SH-SY5Y (cell line): ENCODE data around the gene PRG3.

ENCODE experiments used
- GATA2 ChIP-seq: IDR thresholded peaks from 2 replicates; pipeline ENCODE4 v1.6.1; 2011; ENCODE audit warnings: mild to moderate bottlenecking, low read depth, low read length
- GATA3 ChIP-seq: IDR thresholded peaks from 2 replicates; pipeline ENCODE4 v1.6.1; 2011; ENCODE audit warnings: low read depth, mild to moderate bottlenecking, low read length, moderate library complexity

DNA sequence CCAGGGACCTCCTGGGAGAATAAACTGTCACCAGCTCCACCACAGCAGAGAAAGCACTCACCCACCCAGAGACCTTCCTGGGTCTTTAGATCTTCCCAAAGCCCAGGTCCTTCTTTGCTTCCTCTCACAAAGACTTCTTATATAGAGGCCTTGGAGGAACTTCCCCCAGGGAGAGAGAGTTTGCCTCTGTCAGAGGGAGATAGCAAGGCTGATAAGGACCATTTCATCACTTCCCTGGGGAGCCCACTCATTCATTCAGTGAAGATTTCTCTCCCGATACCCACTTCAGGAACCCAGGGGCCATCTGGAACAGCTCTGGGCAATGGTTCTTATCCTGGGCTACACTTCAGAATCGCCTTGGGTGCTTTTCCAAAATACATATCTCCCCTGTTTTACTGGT lies 9.6 kb upstream of the PRG3 start, which contains the start of gene PRG2:
- TF ChIP-seq GATA3 (no peak), GATA2 (no peak)
